ENCODE measurements around the gene EIF4E2.

Gene EIF4E2

GRCh38 chr2:232571026-232571474 is 20.6 kb downstream of the EIF4E2 start:
- Histone ChIP-seq H2BK15ac (ENCODE audit: low read length) (no peak overlapping the region), H3K9me3 (replicated peaks in 1 of 2; ENCODE audit: control insufficient read depth in 2 of 2, insufficient read depth in 1 of 2, low read depth in 1 of 2, low read length in 2 of 2) (no peaks in the 10 kb centered on the region), H3K9ac (ENCODE audit: low read depth, low read length, poor library complexity) (no peak overlapping the region), H3K23ac (ENCODE audit: low read depth, low read length, poor library complexity) (no peak overlapping the region), H4K91ac (ENCODE audit: low read depth, low read length, poor library complexity) (no peak overlapping the region), H2BK120ac (ENCODE audit: low read depth, low read length) (no peak overlapping the region), H3K36me3 (replicated peaks in 1 of 2; ENCODE audit: control insufficient read depth in 2 of 2, insufficient read depth in 2 of 2, low read length in 2 of 2) (peaks cover 34 to 95% of the 10 kb centered on the region in 2 donors), H3K4me3 (ENCODE audit: low read length in 2 of 2) (no peak overlapping the region), H2AFZ (ENCODE audit: low read length) (no peak overlapping the region), H2BK5ac (ENCODE audit: low read length) (no peak overlapping the region), H2BK12ac (ENCODE audit: low read length) (no peak overlapping the region), H2AK5ac (ENCODE audit: low read depth, low read length) (no peak overlapping the region), H3K27me3 (ENCODE audit: control insufficient read depth in 3 of 3, insufficient read depth in 3 of 3, low read depth in 1 of 3, low read length in 3 of 3) (no peaks in the 10 kb centered on the region), H3K4me2 (ENCODE audit: insufficient read depth, low read length, poor library complexity, severe bottlenecking) (no peak overlapping the region), H3K4ac (ENCODE audit: low read length) (no peak overlapping the region), H3K4me1 (ENCODE audit: control insufficient read depth in 2 of 2, insufficient read depth in 1 of 2, low read depth in 1 of 2, low read length in 2 of 2) (peaks cover 4 to 10% of the 10 kb centered on the region in 2 donors), H3K18ac (ENCODE audit: low read length) (no peak overlapping the region), H3K79me1 (ENCODE audit: low read depth, low read length) (no peaks in the 10 kb centered on the region), H3K14ac (ENCODE audit: low read length) (no peak overlapping the region), H3K27ac (replicated peaks; ENCODE audit: low read length) (no peak overlapping the region), H4K8ac (ENCODE audit: low read depth, low read length) (no peak overlapping the region)
- DNase-seq (ENCODE audit: low spot score): no peak
- no CpG with 5 or more reads among the region's 7 CpGs for WGBS, 2 donors (ENCODE audit: extremely low coverage in 2 of 2, insufficient read length in 2 of 2, insufficient replicate concordance in 1 of 2)

GRCh38 chr2:232573042-232573441 is 22.6 kb downstream of the EIF4E2 start:
- H3K14ac ChIP-seq (ENCODE audit: low read length): no peak overlapping the region
- H2BK12ac ChIP-seq (ENCODE audit: low read length): no peak overlapping the region
- H3K79me1 ChIP-seq (ENCODE audit: low read depth, low read length): no peaks in the 10 kb centered on the region
- no peak overlapping the region for H3K27ac ChIP-seq (replicated peaks; ENCODE audit: low read length)
- H3K4ac ChIP-seq (ENCODE audit: low read length): no peak overlapping the region
- H4K8ac ChIP-seq (ENCODE audit: low read depth, low read length): no peak overlapping the region
- no peak overlapping the region for H3K4me2 ChIP-seq (ENCODE audit: insufficient read depth, low read length, poor library complexity, severe bottlenecking)
- no peak overlapping the region for H3K4me3 ChIP-seq (ENCODE audit: low read length in 2 of 2)
- no peak overlapping the region for H2BK15ac ChIP-seq (ENCODE audit: low read length)
- H3K23ac ChIP-seq (ENCODE audit: low read depth, low read length, poor library complexity): no peak overlapping the region
- H2BK120ac ChIP-seq (ENCODE audit: low read depth, low read length): no peak overlapping the region
- H2AK5ac ChIP-seq (ENCODE audit: low read depth, low read length): no peak overlapping the region
- no peak overlapping the region for H3K9ac ChIP-seq (ENCODE audit: low read depth, low read length, poor library complexity)
- no peaks in the 10 kb centered on the region for H3K27me3 ChIP-seq (ENCODE audit: control insufficient read depth in 3 of 3, insufficient read depth in 3 of 3, low read depth in 1 of 3, low read length in 3 of 3)
- H4K91ac ChIP-seq (ENCODE audit: low read depth, low read length, poor library complexity): no peak overlapping the region
- no peak overlapping the region for H3K18ac ChIP-seq (ENCODE audit: low read length)
- no peaks in the 10 kb centered on the region for H3K9me3 ChIP-seq (replicated peaks in 1 of 2; ENCODE audit: control insufficient read depth in 2 of 2, insufficient read depth in 1 of 2, low read depth in 1 of 2, low read length in 2 of 2)
- DNase-seq (ENCODE audit: low spot score): no peak
- no peak overlapping the region for H2AFZ ChIP-seq (ENCODE audit: low read length)
- peaks cover 4 to 18% of the 10 kb centered on the region in 2 donors for H3K4me1 ChIP-seq (ENCODE audit: control insufficient read depth in 2 of 2, insufficient read depth in 1 of 2, low read depth in 1 of 2, low read length in 2 of 2)
- peaks cover 24 to 95% of the 10 kb centered on the region in 2 donors for H3K36me3 ChIP-seq (replicated peaks in 1 of 2; ENCODE audit: control insufficient read depth in 2 of 2, insufficient read depth in 2 of 2, low read length in 2 of 2)
- no peak overlapping the region for H2BK5ac ChIP-seq (ENCODE audit: low read length)

GRCh38 chr2:232573771-232574435 is 23.4 kb downstream of the EIF4E2 start:
- WGBS, 2 donors (ENCODE audit: extremely low coverage in 2 of 2, insufficient read length in 2 of 2, insufficient replicate concordance in 1 of 2): no CpG with 5 or more reads among the region's 8 CpGs
- H4K91ac ChIP-seq (ENCODE audit: low read depth, low read length, poor library complexity): no peak overlapping the region

GRCh38 chr2:232574674-232575403 is 24.4 kb downstream of the EIF4E2 start:
- Histone ChIP-seq H2AFZ (ENCODE audit: low read length) (no peak overlapping the region), H3K4me1 (ENCODE audit: control insufficient read depth in 2 of 2, insufficient read depth in 1 of 2, low read depth in 1 of 2, low read length in 2 of 2) (peaks cover 4 to 16% of the 10 kb centered on the region in 2 donors), H3K27me3 (ENCODE audit: control insufficient read depth in 3 of 3, insufficient read depth in 3 of 3, low read depth in 1 of 3, low read length in 3 of 3) (no peaks in the 10 kb centered on the region), H2BK15ac (ENCODE audit: low read length) (no peak overlapping the region), H3K18ac (ENCODE audit: low read length) (no peak overlapping the region), H3K79me1 (ENCODE audit: low read depth, low read length) (no peaks in the 10 kb centered on the region), H3K27ac (replicated peaks; ENCODE audit: low read length) (no peak overlapping the region), H4K91ac (ENCODE audit: low read depth, low read length, poor library complexity) (no peak overlapping the region), H3K23ac (ENCODE audit: low read depth, low read length, poor library complexity) (no peak overlapping the region), H3K9ac (ENCODE audit: low read depth, low read length, poor library complexity) (no peak overlapping the region), H3K14ac (ENCODE audit: low read length) (no peak overlapping the region), H3K4ac (ENCODE audit: low read length) (no peak overlapping the region), H2BK120ac (ENCODE audit: low read depth, low read length) (no peak overlapping the region), H3K9me3 (replicated peaks in 1 of 2; ENCODE audit: control insufficient read depth in 2 of 2, insufficient read depth in 1 of 2, low read depth in 1 of 2, low read length in 2 of 2) (no peaks in the 10 kb centered on the region), H3K4me2 (ENCODE audit: insufficient read depth, low read length, poor library complexity, severe bottlenecking) (no peak overlapping the region), H3K4me3 (ENCODE audit: low read length in 2 of 2) (no peak overlapping the region), H2BK12ac (ENCODE audit: low read length) (no peak overlapping the region), H2BK5ac (ENCODE audit: low read length) (no peak overlapping the region), H2AK5ac (ENCODE audit: low read depth, low read length) (no peak overlapping the region), H4K8ac (ENCODE audit: low read depth, low read length) (no peak overlapping the region), H3K36me3 (replicated peaks in 1 of 2; ENCODE audit: control insufficient read depth in 2 of 2, insufficient read depth in 2 of 2, low read length in 2 of 2) (peaks cover 15 to 92% of the 10 kb centered on the region in 2 donors)
- no peak for DNase-seq (ENCODE audit: low spot score)
- WGBS, 2 donors (ENCODE audit: extremely low coverage in 2 of 2, insufficient read length in 2 of 2, insufficient replicate concordance in 1 of 2): no CpG with 5 or more reads among the region's 5 CpGs

More at GRCh38 chr2:232573771-232574435, 23.4 kb downstream of the EIF4E2 start:
- H2BK5ac ChIP-seq (ENCODE audit: low read length): no peak overlapping the region
- no peaks in the 10 kb centered on the region for H3K27me3 ChIP-seq (ENCODE audit: control insufficient read depth in 3 of 3, insufficient read depth in 3 of 3, low read depth in 1 of 3, low read length in 3 of 3)
- no peak for DNase-seq (ENCODE audit: low spot score)
- no peak overlapping the region for H3K18ac ChIP-seq (ENCODE audit: low read length)
- no peak overlapping the region for H4K8ac ChIP-seq (ENCODE audit: low read depth, low read length)
- peaks cover 4 to 18% of the 10 kb centered on the region in 2 donors for H3K4me1 ChIP-seq (ENCODE audit: control insufficient read depth in 2 of 2, insufficient read depth in 1 of 2, low read depth in 1 of 2, low read length in 2 of 2)
- H2BK120ac ChIP-seq (ENCODE audit: low read depth, low read length): no peak overlapping the region
- no peak overlapping the region for H3K27ac ChIP-seq (replicated peaks; ENCODE audit: low read length)
- no peak overlapping the region for H3K4ac ChIP-seq (ENCODE audit: low read length)
- no peaks in the 10 kb centered on the region for H3K79me1 ChIP-seq (ENCODE audit: low read depth, low read length)
- H3K9ac ChIP-seq (ENCODE audit: low read depth, low read length, poor library complexity): no peak overlapping the region
- H3K23ac ChIP-seq (ENCODE audit: low read depth, low read length, poor library complexity): no peak overlapping the region
- H2AFZ ChIP-seq (ENCODE audit: low read length): no peak overlapping the region
- H2BK12ac ChIP-seq (ENCODE audit: low read length): no peak overlapping the region
- peaks cover 22 to 93% of the 10 kb centered on the region in 2 donors for H3K36me3 ChIP-seq (replicated peaks in 1 of 2; ENCODE audit: control insufficient read depth in 2 of 2, insufficient read depth in 2 of 2, low read length in 2 of 2)
- no peak overlapping the region for H3K4me2 ChIP-seq (ENCODE audit: insufficient read depth, low read length, poor library complexity, severe bottlenecking)
- H2AK5ac ChIP-seq (ENCODE audit: low read depth, low read length): no peak overlapping the region
- no peak overlapping the region for H2BK15ac ChIP-seq (ENCODE audit: low read length)
- no peak overlapping the region for H3K14ac ChIP-seq (ENCODE audit: low read length)
- H3K4me3 ChIP-seq (ENCODE audit: low read length in 2 of 2): no peak overlapping the region
- no peaks in the 10 kb centered on the region for H3K9me3 ChIP-seq (replicated peaks in 1 of 2; ENCODE audit: control insufficient read depth in 2 of 2, insufficient read depth in 1 of 2, low read depth in 1 of 2, low read length in 2 of 2)
